ENCODE results near the gene TMEM200C. TPM values are rescaled to one million over a fixed set of nuclear protein-coding genes. Genes with fewer than 3 reads are reported as not detected.

The TMEM200C gene
- total and polyA plus RNA-seq, 9 of the 15 experiments (the other 6 are each of a cell fraction or from before 2014, with no cell fraction given), result 0.04 TPM; not detected in 8

DNA sequence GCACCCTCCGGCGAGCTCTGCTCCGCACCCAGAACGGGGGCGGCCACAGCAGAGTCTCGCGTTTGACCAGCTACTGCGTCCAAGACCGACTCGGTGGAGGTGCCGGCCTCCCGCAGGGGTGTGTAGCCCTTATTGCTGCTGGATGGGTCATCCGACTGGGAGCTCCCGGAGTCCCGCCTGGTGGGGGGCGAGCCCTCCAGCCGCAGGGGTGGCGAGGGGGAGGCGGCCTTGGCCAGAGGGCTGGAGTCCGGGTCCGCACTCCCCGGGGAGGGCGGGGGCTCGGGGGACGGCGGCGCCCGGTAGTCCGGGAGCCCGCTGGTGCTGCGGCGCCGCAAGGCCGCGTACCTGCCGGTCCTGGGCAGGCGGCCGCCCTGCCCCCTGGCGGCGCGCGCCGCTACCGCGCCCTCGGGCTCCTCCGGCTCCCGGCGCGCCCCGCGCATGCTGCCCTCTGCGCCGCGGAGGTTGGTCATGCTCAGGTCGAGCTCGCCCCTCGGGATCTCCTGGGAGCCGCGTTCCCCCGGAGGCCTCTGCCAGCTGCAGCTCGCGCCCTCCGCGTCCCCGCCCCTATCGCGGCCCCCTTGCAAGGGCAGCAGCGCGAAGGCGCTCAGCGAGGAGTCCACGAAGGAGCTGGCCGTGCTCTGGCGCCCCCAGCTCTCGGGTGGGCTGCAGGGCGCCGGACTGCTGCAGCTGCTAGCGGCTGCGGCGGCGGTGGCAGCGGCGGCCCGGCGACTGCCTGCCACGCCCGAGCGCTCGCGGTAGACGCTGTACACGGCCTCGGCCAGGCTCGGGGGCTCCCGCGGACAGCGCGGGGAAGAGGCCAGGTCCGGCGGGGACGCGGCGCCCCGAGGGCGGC lies 4.8 kb downstream of the TMEM200C start:
- Histone ChIP-seq H3K36me3 (ENCODE audit: control insufficient read depth, insufficient read depth, low read length) (no peaks in the 10 kb centered on the region), H3K9ac (ENCODE audit: insufficient read depth in 1 of 2, low read depth in 2 of 2, low read length in 2 of 2) (no peak overlapping the region), H3K9me3 (replicated peaks; ENCODE audit: control insufficient read depth, insufficient read depth, low read depth, low read length) (no peaks in the 10 kb centered on the region), H3K4me1 (replicated peaks in 1 of 2; ENCODE audit: control insufficient read depth in 2 of 2, insufficient read depth in 2 of 2, low read length in 2 of 2) (peaks cover 0 to 4% of the 10 kb centered on the region in 2 experiments; a peak in 1 of 5 replicates), H2AFZ (ENCODE audit: low read depth, low read length) (no peak overlapping the region), H3K79me2 (ENCODE audit: control insufficient read depth, insufficient read depth, low read length) (no peaks in the 10 kb centered on the region), H3K27ac (ENCODE audit: extremely low read depth, low read depth, low read length) (no peak overlapping the region), H3K27me3 (ENCODE audit: control insufficient read depth in 2 of 2, insufficient read depth in 2 of 2, low read length in 2 of 2) (no peaks in the 10 kb centered on the region), H4K20me1 (replicated peaks; ENCODE audit: control insufficient read depth, insufficient read depth, low read length) (no peaks in the 10 kb centered on the region), H3K4me3 (no peak overlapping the region), H3K4me2 (ENCODE audit: insufficient read depth, low read length) (no peak overlapping the region), H3K9me1 (ENCODE audit: control insufficient read depth, insufficient read depth, low read length) (no peaks in the 10 kb centered on the region)
- ChIA-PET CTCF (ENCODE audit: low intra/inter-chr PET ratio) (no interaction called here), POLR2A (no interaction called here)
- WGBS (ENCODE audit: insufficient coverage, low coverage, missing lambda C conversion rate), result 32% methylated on average over 53 of the region's 106 CpGs
- no peak for ATAC-seq
- no peak for FAIRE-seq
- BruUV-seq (replicated peaks), result no TSS peak
- no peak for DNase-seq (ENCODE audit: extremely low read depth in 1 of 4, low spot score in 3 of 4)
- TF ChIP-seq ZNF12 (CRISPR knock-in tag; IDR thresholded peaks at IDR 0.05) (no peak), BHLHE40 (IDR thresholded peaks at IDR 0.05; ENCODE audit: low read length) (no peak), SRSF1 (IDR thresholded peaks at IDR 0.05; ENCODE audit: low read depth, low read length) (no peak), ATF1 (CRISPR knock-in tag; IDR thresholded peaks at IDR 0.05) (no peak), ATF1 (tag; IDR thresholded peaks at IDR 0.05) (no peak), GATAD2B (IDR thresholded peaks at IDR 0.05; ENCODE audit: borderline replicate concordance) (no peak), KLF16 (IDR thresholded peaks at IDR 0.05) (no peak), GATA2 (CRISPR knock-in tag; IDR thresholded peaks at IDR 0.05) (no peak), SNIP1 (IDR thresholded peaks at IDR 0.05; ENCODE audit: low read depth) (no peak), BCOR (IDR thresholded peaks at IDR 0.05) (no peak)
- TF ChIP-seq, protein P1, sequence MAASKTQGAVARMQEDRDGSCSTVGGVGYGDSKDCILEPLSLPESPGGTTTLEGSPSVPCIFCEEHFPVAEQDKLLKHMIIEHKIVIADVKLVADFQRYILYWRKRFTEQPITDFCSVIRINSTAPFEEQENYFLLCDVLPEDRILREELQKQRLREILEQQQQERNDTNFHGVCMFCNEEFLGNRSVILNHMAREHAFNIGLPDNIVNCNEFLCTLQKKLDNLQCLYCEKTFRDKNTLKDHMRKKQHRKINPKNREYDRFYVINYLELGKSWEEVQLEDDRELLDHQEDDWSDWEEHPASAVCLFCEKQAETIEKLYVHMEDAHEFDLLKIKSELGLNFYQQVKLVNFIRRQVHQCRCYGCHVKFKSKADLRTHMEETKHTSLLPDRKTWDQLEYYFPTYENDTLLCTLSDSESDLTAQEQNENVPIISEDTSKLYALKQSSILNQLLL (CRISPR knock-in tag; IDR thresholded peaks at IDR 0.05; ENCODE audit: borderline replicate concordance), result no peak
- TF ChIP-seq, protein P2, sequence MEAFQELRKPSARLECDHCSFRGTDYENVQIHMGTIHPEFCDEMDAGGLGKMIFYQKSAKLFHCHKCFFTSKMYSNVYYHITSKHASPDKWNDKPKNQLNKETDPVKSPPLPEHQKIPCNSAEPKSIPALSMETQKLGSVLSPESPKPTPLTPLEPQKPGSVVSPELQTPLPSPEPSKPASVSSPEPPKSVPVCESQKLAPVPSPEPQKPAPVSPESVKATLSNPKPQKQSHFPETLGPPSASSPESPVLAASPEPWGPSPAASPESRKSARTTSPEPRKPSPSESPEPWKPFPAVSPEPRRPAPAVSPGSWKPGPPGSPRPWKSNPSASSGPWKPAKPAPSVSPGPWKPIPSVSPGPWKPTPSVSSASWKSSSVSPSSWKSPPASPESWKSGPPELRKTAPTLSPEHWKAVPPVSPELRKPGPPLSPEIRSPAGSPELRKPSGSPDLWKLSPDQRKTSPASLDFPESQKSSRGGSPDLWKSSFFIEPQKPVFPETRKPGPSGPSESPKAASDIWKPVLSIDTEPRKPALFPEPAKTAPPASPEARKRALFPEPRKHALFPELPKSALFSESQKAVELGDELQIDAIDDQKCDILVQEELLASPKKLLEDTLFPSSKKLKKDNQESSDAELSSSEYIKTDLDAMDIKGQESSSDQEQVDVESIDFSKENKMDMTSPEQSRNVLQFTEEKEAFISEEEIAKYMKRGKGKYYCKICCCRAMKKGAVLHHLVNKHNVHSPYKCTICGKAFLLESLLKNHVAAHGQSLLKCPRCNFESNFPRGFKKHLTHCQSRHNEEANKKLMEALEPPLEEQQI (IDR thresholded peaks at IDR 0.05), result no peak
- in situ Hi-C loops (cut with MboI) (no loop called here), intact Hi-C loops (cut with micrococcal nuclease) (no loop called here)
